AG04450 (cell line): Measurements from ENCODE around the gene EFNA5. TPM values are rescaled to one million over a fixed set of nuclear protein-coding genes. Genes with fewer than 3 reads are reported as not detected.

Experiments
- CTCF ChIA-PET: fragments of 300-600, 350-600 bp; formaldehyde crosslinking; extraction: SDS; loops from one replicate; lab custom pipeline; 2022; ENCODE audit warnings: antibody characterized with exemption, inconsistent platforms; lab: Charles Lee
- POLR2A ChIA-PET: fragments of 350-600 bp; formaldehyde crosslinking; extraction: SDS; loops from one replicate; lab custom pipeline; 2021; ENCODE audit warnings: antibody characterized with exemption, inconsistent platforms; lab: Yijun Ruan, JAX
- DNase-seq: peaks from one replicate; pipeline ENCODE4 v3.0.0-alpha.2; 2011; ENCODE audit warnings: low read depth, low spot score
- H3K27ac ChIP-seq: one replicate; pipeline ENCODE4 v1.5.1; 2012; ENCODE audit warnings: low read depth, low read length, control low read depth
- H3K27me3 ChIP-seq: one replicate; pipeline ENCODE4 v1.6.0; 2012; ENCODE audit warnings: low read length; ENCODE audit not compliant: control insufficient read depth, insufficient read depth
- H3K4me3 ChIP-seq: 2 replicates; pipeline ENCODE4 v1.5.1; 2011; ENCODE audit warnings: mild to moderate bottlenecking, low read depth, low read length, control low read depth
- H3K9me3 ChIP-seq: 2 replicates; pipeline ENCODE4 v1.5.1; 2012; ENCODE audit warnings: low read length; ENCODE audit not compliant: control insufficient read depth, insufficient read depth
- CTCF ChIP-seq: IDR thresholded peaks from 2 replicates; pipeline ENCODE4 v1.5.1; 2011; ENCODE audit warnings: low read depth, low read length, control low read depth, inconsistent platforms
- polyA plus RNA-seq: library from polyadenylated mRNA; depleted of rRNA; stranded (reverse); fragments of >200 nt; gene quantifications from 2 replicates; pipeline ENCODE4 v1.2.3, GENCODE V29; 2011

Gene EFNA5
- polyA plus RNA-seq, 1 experiment = 3.0 TPM

DNA sequence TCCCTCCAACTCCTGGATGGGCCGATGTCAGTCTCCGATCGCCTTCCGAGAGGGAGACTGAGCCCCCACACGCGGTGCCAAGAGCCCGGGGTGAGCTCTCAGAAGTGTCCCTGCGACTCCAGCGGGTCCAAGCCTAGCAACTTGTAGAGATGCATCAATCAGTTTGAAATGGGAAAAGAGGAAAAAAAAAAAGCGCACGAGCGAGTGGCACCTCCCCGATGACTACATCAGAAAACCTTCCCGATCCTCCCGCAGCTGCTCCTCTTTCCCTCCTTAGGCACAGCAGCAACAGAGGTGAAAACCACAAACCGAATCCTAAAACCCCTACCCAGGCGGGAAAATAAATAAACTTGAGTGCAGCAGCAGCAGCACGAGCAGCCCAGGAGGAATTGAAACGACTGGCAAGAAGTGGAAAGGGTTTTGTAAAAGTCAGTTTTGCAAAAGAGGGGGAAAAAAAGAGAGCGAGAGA lies 1.0 kb upstream of the EFNA5 start:
- Histone ChIP-seq H3K27me3 (peaks cover 11% of the 10 kb centered on the region), H3K27ac (peak overlapping the region; percentile 12), H3K4me3 (peak overlapping the region; percentile 70), H3K9me3 (no peaks in the 10 kb centered on the region; the same call in 1 of the 2 replicates)
- ChIA-PET POLR2A (interaction anchor here (0.6 to 0.7 kb wide), 3 partner anchors 197 to 688 kb away, joined by 4 to 5 read pairs (median 4); no protein-coding TSS in a partner anchor), CTCF (interaction anchor here (0.6 to 1.0 kb wide), 6 partner anchors 30 to 1402 kb away, joined by 3 to 7 read pairs (median 4); no protein-coding TSS in a partner anchor)
- no peak for TF ChIP-seq CTCF
- no peak for DNase-seq

DNA sequence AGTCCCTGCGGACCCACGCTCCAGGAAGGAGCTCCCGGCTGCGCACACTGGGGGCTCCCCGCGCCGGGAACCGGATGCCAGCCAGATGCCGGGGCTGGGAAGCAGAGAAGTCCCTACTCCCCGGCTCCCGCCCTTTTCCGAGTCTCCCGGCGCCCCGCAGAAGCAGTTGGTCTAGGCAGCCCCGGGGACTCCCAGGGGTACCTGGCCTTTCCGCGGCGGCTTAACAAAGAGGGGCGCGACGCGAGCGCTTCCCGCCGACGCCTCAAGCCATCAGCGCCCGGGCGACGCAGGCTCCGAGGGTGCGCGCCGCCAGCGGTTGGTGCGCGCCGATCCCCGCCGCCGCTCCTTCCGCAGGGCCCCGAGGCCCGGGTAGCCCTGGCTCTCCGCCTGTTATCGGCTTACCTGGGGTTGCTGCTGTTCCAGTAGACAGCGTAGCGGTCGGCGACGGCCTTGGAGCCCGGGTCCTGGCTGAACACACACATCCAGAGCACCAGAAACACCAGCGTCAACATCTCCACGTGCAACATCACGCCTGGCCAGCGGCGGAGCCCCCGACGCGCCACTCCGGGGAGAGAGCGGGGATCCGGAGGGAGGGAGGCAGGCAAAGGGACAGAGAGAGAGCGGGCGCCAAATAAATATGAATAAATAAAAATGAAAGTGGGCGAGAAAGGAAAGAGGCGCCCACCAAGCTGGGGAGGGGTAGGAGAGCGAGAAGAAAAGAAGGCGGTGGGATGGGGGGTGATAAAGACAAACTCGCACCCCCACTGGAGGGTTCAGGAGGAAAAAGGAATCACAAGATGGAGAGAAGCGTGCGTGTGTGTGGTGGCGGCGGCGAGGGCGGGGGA lies 428 bp downstream of the EFNA5 start:
- ChIA-PET POLR2A (interaction anchor here (0.6 to 0.7 kb wide), 3 partner anchors 27 to 421 kb away, joined by 5 to 9 read pairs (median 6); no protein-coding TSS in a partner anchor), CTCF (interaction anchor here (0.6 to 0.7 kb wide), 3 partner anchors 137 to 1251 kb away, joined by 4 to 8 read pairs (median 7); no protein-coding TSS in a partner anchor)
- Histone ChIP-seq H3K27ac (no peak overlapping the region), H3K9me3 (no peaks in the 10 kb centered on the region; the same call in 1 of the 2 replicates), H3K27me3 (peaks cover 11% of the 10 kb centered on the region), H3K4me3 (peak overlapping the region; percentile 70)
- DNase-seq = no peak
- TF ChIP-seq CTCF = no peak

DNA sequence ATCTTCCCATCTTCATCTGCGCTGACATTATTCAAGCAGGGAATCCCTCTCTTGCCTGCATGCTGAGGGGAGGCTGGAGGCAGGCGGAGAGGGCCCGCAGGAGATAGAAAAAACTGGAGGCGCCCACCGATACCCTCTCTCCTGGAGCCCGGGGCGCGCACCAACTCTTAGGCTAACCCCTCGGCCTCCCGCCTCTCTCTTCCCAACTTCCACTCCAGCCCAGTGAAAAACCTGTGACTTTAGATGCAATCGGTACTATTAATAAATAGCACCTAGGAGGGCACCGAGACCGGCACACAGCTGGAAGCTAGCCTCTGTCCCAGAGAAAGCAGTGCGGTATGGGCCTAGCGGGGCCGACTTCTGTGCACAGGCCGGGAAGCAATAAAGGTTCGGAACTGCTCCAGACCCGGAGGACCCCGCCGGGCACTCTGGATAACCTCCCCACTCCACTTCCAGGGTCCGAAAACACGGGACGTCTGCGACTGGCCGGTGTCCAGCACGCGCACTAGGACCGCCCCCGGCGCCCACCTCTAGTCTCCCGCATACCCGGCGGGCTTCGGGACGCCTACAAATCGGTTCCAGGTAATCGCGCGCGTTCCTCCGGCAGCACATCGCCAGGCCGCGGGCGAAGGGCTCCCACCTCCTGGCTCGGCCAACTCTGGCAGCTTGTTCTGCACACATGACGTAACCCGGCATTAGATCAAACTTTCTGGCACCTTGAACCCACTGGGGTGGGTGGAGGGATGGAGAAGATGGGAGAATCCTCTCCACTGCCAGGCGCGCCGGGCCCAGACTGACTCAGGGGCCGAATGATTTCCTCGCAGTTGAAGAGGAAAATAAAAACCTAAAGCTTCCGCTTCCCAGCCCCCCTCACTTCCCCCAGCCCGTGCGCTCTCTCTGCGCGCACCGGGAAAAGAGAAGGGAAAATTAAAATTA lies 1.4 kb downstream of the EFNA5 start:
- no peak for TF ChIP-seq CTCF
- H3K27me3 ChIP-seq = peaks cover 11% of the 10 kb centered on the region
- no peak overlapping the region for H3K27ac ChIP-seq
- ChIA-PET CTCF (interaction anchor here (0.5 to 0.7 kb wide), 3 partner anchors 136 to 1527 kb away, joined by 3 to 8 read pairs (median 7); no protein-coding TSS in a partner anchor), POLR2A (interaction anchor here (0.6 to 0.7 kb wide), 2 partner anchors 274 to 420 kb away, joined by 5 to 6 read pairs; no protein-coding TSS in a partner anchor)
- H3K4me3 ChIP-seq = peak overlapping the region; percentile 70
- H3K9me3 ChIP-seq = no peaks in the 10 kb centered on the region; the same call in 1 of the 2 replicates
- no peak for DNase-seq

DNA sequence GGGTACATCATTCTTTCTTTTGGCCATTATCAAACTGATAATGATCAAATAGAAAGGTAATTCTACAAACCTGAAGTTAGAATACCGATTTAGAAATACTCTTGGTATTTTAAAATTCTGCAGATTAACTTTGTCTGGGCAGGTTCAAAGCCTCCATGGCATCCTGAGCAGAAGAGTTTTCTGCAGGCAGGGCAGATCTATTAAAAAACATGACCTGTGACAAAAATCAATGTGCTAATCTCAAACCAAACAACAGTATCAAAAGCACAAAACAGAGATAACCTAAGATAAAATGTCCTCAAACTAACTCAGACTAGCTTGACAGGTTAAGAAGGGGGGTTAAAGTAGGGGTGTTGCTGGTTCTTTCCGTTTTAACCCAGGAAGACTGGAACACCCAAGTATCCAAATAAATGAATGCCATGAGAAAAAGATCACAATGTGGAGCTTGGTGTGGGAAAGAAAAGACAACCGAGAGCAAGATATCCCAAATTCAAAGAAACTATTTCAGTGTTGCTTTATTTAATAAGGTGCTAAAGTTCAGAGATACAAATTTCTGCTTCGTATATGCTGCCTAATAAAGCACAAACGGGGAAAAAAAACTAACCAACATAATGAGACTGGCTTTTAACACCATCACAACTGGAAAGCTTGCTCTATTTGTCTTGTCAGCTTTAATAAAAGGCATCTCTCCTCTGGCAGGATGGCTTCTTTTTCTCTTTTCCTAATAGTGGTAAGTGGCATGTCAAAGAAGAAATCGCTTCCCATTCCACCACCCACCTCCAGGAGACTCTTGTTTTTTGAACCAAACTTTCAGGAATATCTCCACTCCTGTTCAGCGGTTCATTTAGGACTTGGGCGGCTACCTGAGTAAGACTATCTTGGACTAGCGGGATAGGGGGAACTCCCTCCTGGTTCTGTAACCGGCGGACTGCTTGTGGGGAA lies 2.3 kb downstream of the EFNA5 start:
- ChIA-PET POLR2A (no interaction called here), CTCF (interaction anchor here (0.5 to 0.6 kb wide), 2 partner anchors 97 to 1526 kb away, joined by 3 read pairs; no protein-coding TSS in a partner anchor)
- Histone ChIP-seq H3K27me3 (peaks cover 11% of the 10 kb centered on the region), H3K9me3 (no peaks in the 10 kb centered on the region; the same call in 1 of the 2 replicates), H3K4me3 (peak overlapping the region; percentile 70), H3K27ac (no peak overlapping the region)
- no peak for DNase-seq
- TF ChIP-seq CTCF = no peak
